Measurements from ENCODE around the gene NR2C2. TPM values are rescaled to one million over a fixed set of nuclear protein-coding genes. Genes with fewer than 3 reads are reported as not detected.

Gene NR2C2
- total and polyA plus RNA-seq, 10 of the 15 experiments (the other 5 are each of a cell fraction or from before 2014, with no cell fraction given) = 2.7 to 30.3 (median 18.3) TPM

GRCh38 chr3:15071699-15072098 lies 124.3 kb downstream of the NR2C2 start:
- in situ Hi-C loops (cut with MboI) (no loop called here), intact Hi-C loops (cut with micrococcal nuclease; ENCODE audit: unreplicated experiment) (no loop called here)
- H3K4me2 ChIP-seq (ENCODE audit: control insufficient read depth, insufficient read depth) = no peak overlapping the region
- no peak overlapping the region for H2AFZ ChIP-seq (ENCODE audit: control insufficient read depth, low read depth, low read length)
- H3K4me1 ChIP-seq (ENCODE audit: control insufficient read depth, insufficient read depth, low read length) = no peaks in the 10 kb centered on the region
- H3K9ac ChIP-seq (ENCODE audit: control insufficient read depth, insufficient read depth, low read length) = no peak overlapping the region
- H3K27me3 ChIP-seq (replicated peaks in 1 of 2; ENCODE audit: control insufficient read depth in 2 of 2, insufficient read depth in 2 of 2, low read length in 1 of 2) = no peaks in the 10 kb centered on the region
- SMC1A ChIA-PET (ENCODE audit: uncharacterized antibody, unreplicated experiment) = interaction anchor here (4.7 kb wide), 1 partner anchor 22 kb away, joined by 22 read pairs; no protein-coding TSS in a partner anchor
- FAIRE-seq (no peak), ATAC-seq (no peak), DNase-seq (ENCODE audit: low read depth, low spot score) (no peak)
- no TSS peak for BruUV-seq (replicated peaks)
- no peaks in the 10 kb centered on the region for H4K20me1 ChIP-seq (ENCODE audit: control insufficient read depth, insufficient read depth)
- H3K9me3 ChIP-seq (replicated peaks; ENCODE audit: control insufficient read depth, insufficient read depth, low read length) = no peaks in the 10 kb centered on the region
- H3K36me3 ChIP-seq (ENCODE audit: control insufficient read depth in 2 of 2, insufficient read depth in 2 of 2, low read length in 1 of 2) = peaks cover 10 to 16% of the 10 kb centered on the region in 2 experiments
- H3K27ac ChIP-seq (ENCODE audit: control insufficient read depth, insufficient read depth) = no peak overlapping the region
- no peak for TF ChIP-seq FOS (IDR thresholded peaks at IDR 0.05; ENCODE audit: borderline replicate concordance, extremely low read depth, insufficient read length)
- H3K4me3 ChIP-seq = no peak overlapping the region
- POLR2A ChIA-PET = no interaction called here
- RAD21 ChIA-PET (ENCODE audit: unreplicated experiment) = no interaction called here
- no peaks in the 10 kb centered on the region for H3K79me2 ChIP-seq (ENCODE audit: control insufficient read depth, insufficient read depth, low read length)
- CTCF ChIA-PET = interaction anchor here (0.6 to 2.2 kb wide), 4 partner anchors 21 to 167 kb away, joined by 3 to 9 read pairs (median 4); no protein-coding TSS in a partner anchor
- WGBS (ENCODE audit: insufficient coverage, insufficient replicate concordance, low lambda C conversion rate, missing lambda C conversion rate) = 91% methylated on average over 2 of the region's 2 CpGs

GRCh38 chr3:15074500-15074899 lies 127.1 kb downstream of the NR2C2 start:
- intact Hi-C loops (cut with micrococcal nuclease; ENCODE audit: unreplicated experiment) = no loop called here
- CTCF ChIA-PET = no interaction called here
- no TSS peak for BruUV-seq (replicated peaks)
- Histone ChIP-seq H2AFZ (ENCODE audit: control insufficient read depth, low read depth, low read length) (no peak overlapping the region), H3K27ac (ENCODE audit: control insufficient read depth, insufficient read depth) (no peak overlapping the region), H3K4me3 (no peak overlapping the region), H3K36me3 (ENCODE audit: control insufficient read depth in 2 of 2, insufficient read depth in 2 of 2, low read length in 1 of 2) (peaks cover 13 to 27% of the 10 kb centered on the region in 2 experiments), H3K27me3 (replicated peaks in 1 of 2; ENCODE audit: control insufficient read depth in 2 of 2, insufficient read depth in 2 of 2, low read length in 1 of 2) (no peaks in the 10 kb centered on the region), H3K4me1 (ENCODE audit: control insufficient read depth, insufficient read depth, low read length) (no peaks in the 10 kb centered on the region), H4K20me1 (ENCODE audit: control insufficient read depth, insufficient read depth) (no peaks in the 10 kb centered on the region), H3K79me2 (ENCODE audit: control insufficient read depth, insufficient read depth, low read length) (no peaks in the 10 kb centered on the region), H3K4me2 (ENCODE audit: control insufficient read depth, insufficient read depth) (no peak overlapping the region), H3K9me3 (replicated peaks; ENCODE audit: control insufficient read depth, insufficient read depth, low read length) (no peaks in the 10 kb centered on the region), H3K9ac (ENCODE audit: control insufficient read depth, insufficient read depth, low read length) (no peak overlapping the region)
- TF ChIP-seq TARDBP (IDR thresholded peaks at IDR 0.05; ENCODE audit: borderline replicate concordance) (no peak), GABPA (IDR thresholded peaks at IDR 0.05; ENCODE audit: low read depth) (no peak), ATF7 (IDR thresholded peaks at IDR 0.05; ENCODE audit: low read depth) (no peak), NKRF (conservative IDR thresholded peaks at IDR 0.05) (no peak), E4F1 (IDR thresholded peaks at IDR 0.05; ENCODE audit: borderline replicate concordance, partially characterized antibody) (no peak), SPI1 (IDR thresholded peaks at IDR 0.05; ENCODE audit: borderline replicate concordance, insufficient read depth, low read depth, low read length) (no peak)
- DNase-seq (ENCODE audit: low read depth, low spot score) (no peak), ATAC-seq (no peak), FAIRE-seq (no peak)
- POLR2A ChIA-PET = no interaction called here
- RAD21 ChIA-PET (ENCODE audit: unreplicated experiment) = no interaction called here
- SMC1A ChIA-PET (ENCODE audit: uncharacterized antibody, unreplicated experiment) = interaction anchor here (0.7 kb wide), 1 partner anchor 26 kb away, joined by 3 read pairs; no protein-coding TSS in a partner anchor
- over 99% methylated on average over 13 of the region's 19 CpGs for WGBS (ENCODE audit: insufficient coverage, insufficient replicate concordance, low lambda C conversion rate, missing lambda C conversion rate)
- in situ Hi-C loops (cut with MboI) = no loop called here
